Measurements from ENCODE around the gene GTF2H4.

DNA sequence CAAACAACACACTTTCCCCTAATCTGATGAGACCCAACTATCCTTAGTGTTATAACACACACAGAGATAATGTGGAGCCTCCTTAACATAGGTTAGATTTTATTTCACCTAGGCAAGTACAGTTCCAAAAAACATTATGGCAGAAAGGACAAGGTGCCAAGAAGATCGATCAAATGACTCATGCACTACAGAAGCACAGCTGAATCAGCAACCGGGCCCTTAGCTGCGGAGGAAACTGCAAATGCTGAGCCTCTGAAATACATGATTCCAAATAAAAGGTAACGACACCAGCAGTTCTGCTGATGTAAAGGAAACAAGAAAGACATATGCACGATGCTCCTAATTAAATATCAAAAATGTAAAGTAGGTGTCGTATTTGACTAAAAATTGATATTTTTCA, 55.6 kb downstream of the GTF2H4 start:
- TF ChIP-seq, protein P1, sequence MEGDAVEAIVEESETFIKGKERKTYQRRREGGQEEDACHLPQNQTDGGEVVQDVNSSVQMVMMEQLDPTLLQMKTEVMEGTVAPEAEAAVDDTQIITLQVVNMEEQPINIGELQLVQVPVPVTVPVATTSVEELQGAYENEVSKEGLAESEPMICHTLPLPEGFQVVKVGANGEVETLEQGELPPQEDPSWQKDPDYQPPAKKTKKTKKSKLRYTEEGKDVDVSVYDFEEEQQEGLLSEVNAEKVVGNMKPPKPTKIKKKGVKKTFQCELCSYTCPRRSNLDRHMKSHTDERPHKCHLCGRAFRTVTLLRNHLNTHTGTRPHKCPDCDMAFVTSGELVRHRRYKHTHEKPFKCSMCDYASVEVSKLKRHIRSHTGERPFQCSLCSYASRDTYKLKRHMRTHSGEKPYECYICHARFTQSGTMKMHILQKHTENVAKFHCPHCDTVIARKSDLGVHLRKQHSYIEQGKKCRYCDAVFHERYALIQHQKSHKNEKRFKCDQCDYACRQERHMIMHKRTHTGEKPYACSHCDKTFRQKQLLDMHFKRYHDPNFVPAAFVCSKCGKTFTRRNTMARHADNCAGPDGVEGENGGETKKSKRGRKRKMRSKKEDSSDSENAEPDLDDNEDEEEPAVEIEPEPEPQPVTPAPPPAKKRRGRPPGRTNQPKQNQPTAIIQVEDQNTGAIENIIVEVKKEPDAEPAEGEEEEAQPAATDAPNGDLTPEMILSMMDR (IDR thresholded peaks at IDR 0.05) = no peak
- no peak for TF ChIP-seq POLR2A (IDR thresholded peaks at IDR 0.05)

Measured in ovary (tissue), 3 donors.